SH-SY5Y (cell line): Measurements from ENCODE around the gene HMGCS2.

ENCODE experiments used
- GATA2 ChIP-seq: IDR thresholded peaks from 2 replicates; pipeline ENCODE4 v1.6.1; 2011; ENCODE audit warnings: mild to moderate bottlenecking, low read depth, low read length
- GATA3 ChIP-seq: IDR thresholded peaks from 2 replicates; pipeline ENCODE4 v1.6.1; 2011; ENCODE audit warnings: low read depth, mild to moderate bottlenecking, low read length, moderate library complexity

- TF ChIP-seq GATA2, result no peak
- TF ChIP-seq GATA3, result no peak
Measured at GRCh38 chr1:119736649-119737039, 32.1 kb downstream of the HMGCS2 start.
